ENCODE data around the gene AP2A2. TPM values are rescaled to one million over a fixed set of nuclear protein-coding genes. Genes with fewer than 3 reads are reported as not detected.

The AP2A2 gene
- total RNA-seq, 1 experiment from 2014 or later: 70.6 TPM

DNA sequence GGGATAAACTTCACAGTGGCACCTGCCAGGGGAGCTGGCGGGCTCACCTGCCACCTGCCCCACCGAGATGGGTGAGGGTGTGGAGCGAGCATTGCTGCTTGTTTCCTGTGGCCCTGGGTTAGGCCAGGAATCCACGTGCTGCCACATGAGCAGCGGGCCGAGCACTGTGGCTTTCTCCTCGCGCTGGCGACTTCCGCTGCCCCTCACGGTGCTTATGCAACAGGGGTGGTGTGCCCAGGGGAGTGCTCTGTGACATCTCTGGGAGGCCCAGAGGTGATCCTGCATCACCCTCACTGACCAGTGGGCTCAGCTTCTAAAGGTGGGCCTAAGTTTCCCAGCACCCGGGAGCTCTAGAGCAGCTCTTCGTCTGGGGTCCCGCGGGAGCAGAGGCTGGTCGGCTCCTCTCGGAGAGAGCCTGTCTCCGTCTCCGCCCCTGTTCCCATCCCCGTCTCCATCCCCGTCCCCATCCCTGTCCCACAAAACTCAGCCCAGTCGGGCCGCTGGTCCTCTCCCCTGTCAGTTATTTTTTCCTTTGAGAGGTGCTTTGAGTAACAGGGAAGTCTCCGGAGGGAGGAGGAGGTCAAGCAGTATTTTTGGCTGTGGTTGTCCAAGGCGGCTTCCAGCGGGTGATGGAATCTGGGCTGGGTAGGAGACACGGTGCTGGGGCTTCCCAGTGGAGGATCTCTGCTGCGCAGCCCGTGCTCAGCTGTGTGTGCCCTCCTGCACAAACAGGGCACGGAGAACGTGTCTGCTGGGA lies 42.5 kb downstream of the AP2A2 start:
- no peak for DNase-seq (ENCODE audit: unreplicated experiment)
- intact Hi-C loops (cut with micrococcal nuclease): no loop called here
- Mint-ChIP-seq H3K4me1 (ENCODE audit: insufficient read depth, unreplicated experiment) (no peaks in the 10 kb centered on the region), H3K36me3 (ENCODE audit: insufficient read depth, unreplicated experiment) (peaks cover 55% of the 10 kb centered on the region), H3K27me3 (ENCODE audit: insufficient read depth, unreplicated experiment) (no peaks in the 10 kb centered on the region), H3K27ac (ENCODE audit: low read depth, unreplicated experiment) (no peak overlapping the region), H3K9me3 (ENCODE audit: unreplicated experiment) (no peaks in the 10 kb centered on the region), H3K4me3 (ENCODE audit: unreplicated experiment) (no peak overlapping the region)
- TF ChIP-seq, protein P1, sequence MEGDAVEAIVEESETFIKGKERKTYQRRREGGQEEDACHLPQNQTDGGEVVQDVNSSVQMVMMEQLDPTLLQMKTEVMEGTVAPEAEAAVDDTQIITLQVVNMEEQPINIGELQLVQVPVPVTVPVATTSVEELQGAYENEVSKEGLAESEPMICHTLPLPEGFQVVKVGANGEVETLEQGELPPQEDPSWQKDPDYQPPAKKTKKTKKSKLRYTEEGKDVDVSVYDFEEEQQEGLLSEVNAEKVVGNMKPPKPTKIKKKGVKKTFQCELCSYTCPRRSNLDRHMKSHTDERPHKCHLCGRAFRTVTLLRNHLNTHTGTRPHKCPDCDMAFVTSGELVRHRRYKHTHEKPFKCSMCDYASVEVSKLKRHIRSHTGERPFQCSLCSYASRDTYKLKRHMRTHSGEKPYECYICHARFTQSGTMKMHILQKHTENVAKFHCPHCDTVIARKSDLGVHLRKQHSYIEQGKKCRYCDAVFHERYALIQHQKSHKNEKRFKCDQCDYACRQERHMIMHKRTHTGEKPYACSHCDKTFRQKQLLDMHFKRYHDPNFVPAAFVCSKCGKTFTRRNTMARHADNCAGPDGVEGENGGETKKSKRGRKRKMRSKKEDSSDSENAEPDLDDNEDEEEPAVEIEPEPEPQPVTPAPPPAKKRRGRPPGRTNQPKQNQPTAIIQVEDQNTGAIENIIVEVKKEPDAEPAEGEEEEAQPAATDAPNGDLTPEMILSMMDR (IDR thresholded peaks at IDR 0.05; ENCODE audit: unreplicated experiment): no peak
- POLR2A ChIA-PET: interaction anchor here (0.7 kb wide), 1 partner anchor 12 kb away, joined by 3 read pairs; no protein-coding TSS in a partner anchor
- CTCF ChIA-PET: no interaction called here
- BruUV-seq (replicated peaks): no TSS peak

DNA sequence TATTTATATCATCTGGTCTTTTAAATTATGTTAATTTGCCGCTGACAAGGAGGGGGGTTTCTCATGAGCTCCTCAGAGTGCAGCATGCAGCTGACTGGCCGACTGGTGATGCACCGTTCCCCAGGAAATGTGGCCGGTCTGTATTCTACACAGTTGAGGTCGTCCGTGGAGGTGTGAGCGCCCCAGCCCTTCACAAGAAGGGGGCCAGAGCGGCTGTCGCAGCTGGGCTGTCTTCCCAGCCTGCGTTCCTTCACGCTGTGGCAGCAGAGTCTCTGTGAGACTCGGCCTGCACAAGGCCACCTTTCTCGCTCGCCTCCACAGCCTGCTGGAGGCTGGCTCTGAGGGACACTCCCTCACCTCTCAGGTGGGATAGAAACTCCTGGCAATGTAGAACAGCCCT lies 43.2 kb downstream of the AP2A2 start:
- H3K4me3 Mint-ChIP-seq (ENCODE audit: unreplicated experiment): no peak overlapping the region
- BruUV-seq (replicated peaks): no TSS peak
- no peaks in the 10 kb centered on the region for H3K9me3 Mint-ChIP-seq (ENCODE audit: unreplicated experiment)
- intact Hi-C loops (cut with micrococcal nuclease): no loop called here
- no peak overlapping the region for H3K27ac Mint-ChIP-seq (ENCODE audit: low read depth, unreplicated experiment)
- DNase-seq (ENCODE audit: unreplicated experiment): no peak
- peaks cover 58% of the 10 kb centered on the region for H3K36me3 Mint-ChIP-seq (ENCODE audit: insufficient read depth, unreplicated experiment)
- POLR2A ChIA-PET: interaction anchor here (0.7 kb wide), 1 partner anchor 13 kb away, joined by 3 read pairs; no protein-coding TSS in a partner anchor
- no peaks in the 10 kb centered on the region for H3K4me1 Mint-ChIP-seq (ENCODE audit: insufficient read depth, unreplicated experiment)
- TF ChIP-seq, protein P1 (IDR thresholded peaks at IDR 0.05; ENCODE audit: unreplicated experiment): no peak
- no peaks in the 10 kb centered on the region for H3K27me3 Mint-ChIP-seq (ENCODE audit: insufficient read depth, unreplicated experiment)
- CTCF ChIA-PET: no interaction called here

DNA sequence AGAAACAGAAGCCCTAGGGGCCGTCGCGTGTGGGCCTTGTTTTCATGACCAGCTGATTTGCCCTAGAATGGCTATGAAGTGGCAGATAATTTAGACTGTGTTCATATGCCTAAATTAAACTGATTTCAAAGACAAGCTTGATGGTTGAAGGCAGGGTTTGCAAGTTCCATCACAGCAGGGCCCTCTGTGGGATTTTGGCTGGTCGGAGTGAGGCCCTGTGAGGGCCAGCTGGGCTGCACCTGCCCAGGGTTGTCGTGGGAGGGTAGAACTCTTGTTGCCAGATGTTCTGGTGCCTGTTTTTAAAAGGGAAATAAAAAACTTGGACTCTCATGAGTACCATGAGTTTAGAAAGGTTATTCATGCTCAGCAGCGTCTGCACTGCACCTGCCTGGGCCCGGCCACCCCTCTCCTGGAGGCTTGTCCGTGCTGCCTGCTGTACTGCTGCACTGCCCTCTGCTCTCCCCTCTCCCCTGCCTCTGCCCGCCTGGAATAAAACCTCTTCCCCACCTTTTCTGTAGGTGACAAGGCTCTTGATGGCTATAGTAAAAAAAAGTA lies 44.1 kb downstream of the AP2A2 start:
- Mint-ChIP-seq H3K27me3 (ENCODE audit: insufficient read depth, unreplicated experiment) (no peaks in the 10 kb centered on the region), H3K27ac (ENCODE audit: low read depth, unreplicated experiment) (no peak overlapping the region), H3K4me1 (ENCODE audit: insufficient read depth, unreplicated experiment) (no peaks in the 10 kb centered on the region), H3K4me3 (ENCODE audit: unreplicated experiment) (no peak overlapping the region), H3K36me3 (ENCODE audit: insufficient read depth, unreplicated experiment) (peaks cover 55% of the 10 kb centered on the region), H3K9me3 (ENCODE audit: unreplicated experiment) (no peaks in the 10 kb centered on the region)
- no peak for DNase-seq (ENCODE audit: unreplicated experiment)
- CTCF ChIA-PET: no interaction called here
- TF ChIP-seq, protein P1 (IDR thresholded peaks at IDR 0.05; ENCODE audit: unreplicated experiment): no peak
- intact Hi-C loops (cut with micrococcal nuclease): no loop called here
- POLR2A ChIA-PET: no interaction called here
- BruUV-seq (replicated peaks): no TSS peak

DNA sequence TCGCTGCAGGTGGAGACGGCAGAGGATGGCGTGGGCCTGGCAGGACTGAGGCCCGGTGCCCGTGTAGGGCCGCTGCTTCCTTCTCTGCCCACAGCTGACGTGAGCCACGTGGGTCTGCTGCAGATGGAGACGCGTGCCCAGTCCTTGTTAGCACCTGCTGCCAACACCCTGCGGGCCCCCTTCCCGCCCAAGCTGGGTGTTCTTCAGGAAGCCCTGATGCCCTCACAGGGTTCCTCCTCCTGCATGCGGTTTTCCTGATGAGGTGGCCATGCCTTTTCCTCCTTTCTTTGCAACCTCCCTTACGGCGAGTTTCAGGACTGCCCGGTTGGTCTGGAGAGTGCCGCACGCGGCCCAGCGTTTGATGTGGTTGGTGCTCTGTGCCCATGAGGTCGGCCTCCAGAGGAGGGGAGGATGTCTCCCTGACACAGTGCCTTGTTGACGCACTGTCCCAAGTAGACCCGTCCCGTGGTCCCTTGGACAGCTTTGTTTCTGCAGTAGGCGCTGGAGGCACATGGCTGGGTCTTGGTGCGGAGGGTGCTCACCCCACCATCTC lies 44.7 kb downstream of the AP2A2 start:
- intact Hi-C loops (cut with micrococcal nuclease): no loop called here
- CTCF ChIA-PET: no interaction called here

More for the DNA sequence above, 44.7 kb downstream of the AP2A2 start:
- Mint-ChIP-seq H3K36me3 (ENCODE audit: insufficient read depth, unreplicated experiment) (peaks cover 61% of the 10 kb centered on the region), H3K4me1 (ENCODE audit: insufficient read depth, unreplicated experiment) (no peaks in the 10 kb centered on the region), H3K27ac (ENCODE audit: low read depth, unreplicated experiment) (no peak overlapping the region), H3K4me3 (ENCODE audit: unreplicated experiment) (no peak overlapping the region), H3K27me3 (ENCODE audit: insufficient read depth, unreplicated experiment) (no peaks in the 10 kb centered on the region), H3K9me3 (ENCODE audit: unreplicated experiment) (no peaks in the 10 kb centered on the region)
- no TSS peak for BruUV-seq (replicated peaks)
- TF ChIP-seq, protein P1 (IDR thresholded peaks at IDR 0.05; ENCODE audit: unreplicated experiment): no peak
- POLR2A ChIA-PET: no interaction called here
- DNase-seq (ENCODE audit: unreplicated experiment): no peak
